SH-SY5Y (cell line): Measurements from ENCODE around the gene IL1R1.

ENCODE experiments used
- GATA2 ChIP-seq: IDR thresholded peaks from 2 replicates; pipeline ENCODE4 v1.6.1; 2011; ENCODE audit warnings: mild to moderate bottlenecking, low read depth, low read length
- GATA3 ChIP-seq: IDR thresholded peaks from 2 replicates; pipeline ENCODE4 v1.6.1; 2011; ENCODE audit warnings: low read depth, mild to moderate bottlenecking, low read length, moderate library complexity

DNA sequence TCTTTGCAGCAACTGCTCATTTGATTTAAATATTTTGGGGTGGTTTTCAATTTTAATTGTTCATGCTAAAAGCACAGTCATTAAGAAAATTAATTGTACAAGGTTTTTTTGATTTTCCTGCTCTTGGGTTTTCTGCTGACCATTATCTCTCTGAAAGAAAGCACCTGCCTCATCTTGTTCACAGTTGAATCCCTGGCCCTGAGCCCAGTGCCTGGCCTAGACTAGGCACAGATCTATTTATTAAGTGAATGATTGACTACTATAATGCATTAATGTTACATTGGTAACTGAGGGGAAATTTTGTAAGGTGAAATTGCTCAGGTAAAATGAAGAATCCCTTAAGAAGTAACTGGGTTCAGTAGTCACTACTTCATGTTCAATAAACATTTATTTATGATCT is 66.2 kb downstream of the IL1R1 start:
- TF ChIP-seq GATA2, result no peak
- no peak for TF ChIP-seq GATA3
